K562 treated with DMSO at 1 percent for 24 hours (cell line): ENCODE data around the gene GPR61. TPM values are rescaled to one million over a fixed set of nuclear protein-coding genes. Genes with fewer than 3 reads are reported as not detected.

Experiments used
- total RNA-seq: library from RNA; unstranded; fragments of 300-600 nt; gene quantifications from 2 replicates; pipeline ENCODE4 v1.2.3, GENCODE V29; 2022; ENCODE audit warnings: low read depth; ENCODE audit not compliant: insufficient read depth

The GPR61 gene, protein sequence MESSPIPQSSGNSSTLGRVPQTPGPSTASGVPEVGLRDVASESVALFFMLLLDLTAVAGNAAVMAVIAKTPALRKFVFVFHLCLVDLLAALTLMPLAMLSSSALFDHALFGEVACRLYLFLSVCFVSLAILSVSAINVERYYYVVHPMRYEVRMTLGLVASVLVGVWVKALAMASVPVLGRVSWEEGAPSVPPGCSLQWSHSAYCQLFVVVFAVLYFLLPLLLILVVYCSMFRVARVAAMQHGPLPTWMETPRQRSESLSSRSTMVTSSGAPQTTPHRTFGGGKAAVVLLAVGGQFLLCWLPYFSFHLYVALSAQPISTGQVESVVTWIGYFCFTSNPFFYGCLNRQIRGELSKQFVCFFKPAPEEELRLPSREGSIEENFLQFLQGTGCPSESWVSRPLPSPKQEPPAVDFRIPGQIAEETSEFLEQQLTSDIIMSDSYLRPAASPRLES
- 1.00 TPM in 1 of 2 replicates, not detected in the other for total RNA-seq

DNA sequence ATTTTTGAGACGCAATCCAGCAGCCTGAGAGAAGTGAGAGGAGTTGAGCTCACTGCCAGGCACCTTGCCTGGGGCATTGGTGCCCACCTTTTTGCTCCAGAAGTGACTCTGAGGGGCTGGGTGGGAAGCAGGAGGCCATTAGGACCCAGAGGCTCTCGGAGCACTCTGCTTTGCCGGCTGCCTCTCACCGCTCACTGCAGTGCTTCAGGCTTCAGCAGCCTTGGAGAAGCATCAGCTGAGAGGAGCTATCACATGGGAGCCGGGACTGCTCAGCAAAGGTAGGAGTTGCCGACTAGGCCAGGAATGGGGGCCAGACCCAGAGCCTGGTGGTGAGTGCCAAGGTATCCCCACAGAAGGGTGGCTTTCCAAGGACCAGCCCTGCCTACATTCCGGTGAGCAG lies at the start of gene GPR61:
GPR61 (plus strand) TSS at position 197 of the 400 bp plus-strand sequence. CDS start 3,151 bp downstream, outside the sequence.

GRCh38 chr1:109493805-109494539 lies 45.7 kb upstream of the GPR61 start, which contains the start of gene CYB561D1:
Gene CYB561D1 (plus strand): TSS chr1:109494094. CDS start chr1:109494140, 46 bp downstream.

DNA sequence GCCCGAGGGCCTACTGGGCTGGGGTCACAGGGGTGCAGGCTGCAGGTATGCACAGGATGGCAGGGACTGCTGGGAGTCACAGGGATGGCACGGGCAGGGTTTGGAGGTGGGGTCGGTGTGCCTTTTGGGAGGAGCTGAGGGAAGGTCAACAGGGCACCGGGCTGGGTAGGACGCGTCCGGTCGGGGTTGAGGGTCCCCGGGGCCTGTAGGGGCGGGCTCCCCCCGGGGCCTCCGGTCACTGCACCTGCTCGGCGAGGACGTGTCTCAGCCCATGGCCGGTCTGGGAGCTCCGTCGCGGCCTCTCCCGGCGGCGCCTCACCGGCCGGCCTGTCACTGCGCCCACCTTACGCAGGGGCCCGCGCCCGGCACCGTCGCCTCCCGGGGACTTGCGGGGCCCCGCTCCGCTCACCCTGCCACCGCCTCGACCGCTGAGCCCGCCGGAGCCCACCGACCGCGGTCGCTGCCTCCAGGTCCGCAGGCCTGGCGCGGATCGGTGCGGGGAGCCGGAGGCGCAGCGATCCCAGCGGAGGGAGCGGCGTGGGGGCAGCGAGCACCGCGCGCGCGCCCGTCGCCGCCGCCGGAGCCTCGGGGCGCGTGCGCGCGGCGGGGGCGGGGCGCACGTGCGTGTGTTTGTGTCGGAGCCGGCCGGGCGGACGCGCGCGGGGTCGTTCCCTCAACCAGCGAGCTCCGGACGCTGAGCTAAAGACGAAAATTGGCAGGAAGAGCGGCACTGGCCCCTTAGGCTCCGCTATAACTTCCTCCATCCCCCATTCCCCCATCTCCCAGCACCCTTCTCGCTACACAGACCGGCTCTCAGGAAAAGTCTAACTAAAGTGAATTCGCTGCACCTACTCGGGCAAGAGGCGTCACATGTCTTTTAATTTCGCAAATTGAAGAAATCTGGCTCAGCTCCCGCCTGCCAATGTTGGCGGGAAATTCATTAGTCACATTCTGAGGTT lies 30.2 kb upstream of the GPR61 start, which contains the start of gene AMIGO1:
AMIGO1 (minus strand) TSS at position 552 of the 959 bp plus-strand sequence. CDS start 815 bp downstream, outside the sequence.

DNA sequence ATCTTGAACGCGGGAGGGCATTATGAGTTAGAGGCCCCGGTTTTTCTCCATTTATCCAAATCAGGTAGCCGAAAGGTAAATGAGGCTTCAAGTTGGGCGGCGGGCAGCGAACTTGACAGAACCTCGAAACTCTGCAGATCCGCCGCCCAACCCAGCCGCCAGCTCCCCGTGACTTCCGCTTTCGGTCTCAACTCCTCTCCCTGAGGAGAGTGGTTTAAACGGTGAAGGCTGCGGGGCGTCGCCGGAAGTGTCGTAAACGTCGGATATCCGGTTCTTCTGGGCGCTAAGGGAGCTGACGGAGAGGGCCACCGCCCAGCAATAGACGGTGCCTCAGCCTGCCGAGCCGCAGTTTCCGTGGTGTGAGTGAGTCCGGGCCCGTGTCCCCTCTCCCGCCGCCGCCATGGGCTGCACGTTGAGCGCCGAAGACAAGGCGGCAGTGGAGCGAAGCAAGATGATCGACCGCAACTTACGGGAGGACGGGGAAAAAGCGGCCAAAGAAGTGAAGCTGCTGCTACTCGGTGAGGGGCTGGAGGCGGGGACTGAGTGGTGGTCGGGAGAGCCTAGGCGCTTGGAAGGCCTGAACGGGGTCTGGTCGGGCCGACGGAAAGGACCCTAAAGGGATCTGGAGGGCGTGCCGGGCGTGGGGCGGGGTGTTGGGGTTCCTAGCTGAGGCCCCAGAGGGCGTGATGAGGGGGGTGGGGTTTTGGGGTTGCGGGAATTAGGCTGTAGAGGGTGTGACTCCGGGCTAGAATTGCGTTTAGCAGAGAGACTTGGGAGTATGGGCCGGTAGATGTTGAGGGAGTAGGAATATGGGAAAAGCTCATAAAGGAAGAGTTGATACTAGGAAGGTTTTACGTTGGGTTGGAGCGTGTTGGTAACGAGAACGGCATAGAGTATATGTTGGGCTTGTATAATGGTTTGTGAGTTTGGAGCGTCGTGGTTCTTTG lies 8.9 kb downstream of the GPR61 start, which contains the start of gene GNAI3:
GNAI3 (plus strand) TSS at position 295 of the 947 bp plus-strand sequence; CDS start at position 401, 106 bp downstream.

Other genes starting within 250 kb of the GPR61 start
- gene MYBPHL, start 232.9 kb upstream of the GPR61 start, total RNA-seq: 0.28 TPM in 1 of 2 replicates, not detected in the other
- 70.4 and 73.1 TPM in 2 replicates for gene SORT1, start 142.0 kb upstream of the GPR61 start, total RNA-seq
- 74.1 and 108 TPM in 2 replicates for gene PSMA5, start 113.4 kb upstream of the GPR61 start, total RNA-seq
- gene SYPL2, start 73.3 kb upstream of the GPR61 start, total RNA-seq: 0.15 TPM in 1 of 2 replicates, not detected in the other
- gene ATXN7L2, start 56.0 kb upstream of the GPR61 start, total RNA-seq: 6.7 and 7.0 TPM in 2 replicates
- 9.5 and 10.0 TPM in 2 replicates for gene CYB561D1, start 45.8 kb upstream of the GPR61 start, total RNA-seq
- gene AMIGO1, start 30.1 kb upstream of the GPR61 start, total RNA-seq: 1.0 and 1.1 TPM in 2 replicates
- gene GNAI3, start 8.7 kb downstream of the GPR61 start, total RNA-seq: 4.2 and 5.5 TPM in 2 replicates
- gene GNAT2, start 79.7 kb downstream of the GPR61 start, total RNA-seq: not detected in 2 replicates
- 59.4 and 63.7 TPM in 2 replicates for gene AMPD2, start 80.0 kb downstream of the GPR61 start, total RNA-seq
- 59.3 and 69.0 TPM in 2 replicates for gene GSTM4, start 116.2 kb downstream of the GPR61 start, total RNA-seq
- gene GSTM2, start 128.2 kb downstream of the GPR61 start, total RNA-seq: 16.9 and 20.9 TPM in 2 replicates
- not detected in 2 replicates for gene GSTM1, start 147.9 kb downstream of the GPR61 start, total RNA-seq
- not detected in 2 replicates for gene GSTM5, start 172.4 kb downstream of the GPR61 start, total RNA-seq
- gene GSTM3, start 201.2 kb downstream of the GPR61 start, total RNA-seq: 28.6 and 28.7 TPM in 2 replicates
- gene EPS8L3, start 224.1 kb downstream of the GPR61 start, total RNA-seq: not detected in 2 replicates